Hindlimb muscle (tissue), 1 donor: ENCODE data around the gene INF2. TPM values are rescaled to one million over a fixed set of nuclear protein-coding genes. Genes with fewer than 3 reads are reported as not detected.
"Not testable (repeated sequence)": the region's sequence is repeated elsewhere in the genome, so short reads cannot be mapped to it uniquely, and the experiment has no call there.

ENCODE experiments used
- DNase-seq: peaks from one replicate; pipeline ENCODE4 v3.0.0-alpha.2; 2013
- polyA plus RNA-seq: library from polyadenylated mRNA; unstranded; fragments of 120-200 nt; gene quantifications from one replicate; pipeline ENCODE4 v1.2.1, GENCODE V29; 2013; ENCODE audit not compliant: insufficient read length

Gene INF2
- polyA plus RNA-seq, 1 donor, result 69.9 TPM

- no peak for DNase-seq
These were observed 31.7 kb upstream of the INF2 start for GRCh38 chr14:104657563-104658324.

- DNase-seq, result no peak
These were observed 31.1 kb upstream of the INF2 start for GRCh38 chr14:104658325-104658712.

- DNase-seq, result no peak
These were observed 30.3 kb upstream of the INF2 start for GRCh38 chr14:104659146-104659545.

- no peak for DNase-seq
These were observed 29.5 kb upstream of the INF2 start for GRCh38 chr14:104659764-104660523.

- no peak for DNase-seq
These were observed 28.8 kb upstream of the INF2 start for GRCh38 chr14:104660597-104660996.

GRCh38 chr14:104661086-104661485 is 28.3 kb upstream of the INF2 start:
- no peak for DNase-seq

- DNase-seq, result not testable (repeated sequence)
These were observed 27.8 kb upstream of the INF2 start for GRCh38 chr14:104661528-104662157.

- DNase-seq, result not testable (repeated sequence)
These were observed 26.9 kb upstream of the INF2 start for GRCh38 chr14:104662472-104662871.

GRCh38 chr14:104664107-104664506 is 25.3 kb upstream of the INF2 start:
- DNase-seq, result no peak

- no peak for DNase-seq
These were observed 24.8 kb upstream of the INF2 start for GRCh38 chr14:104664588-104664987.

GRCh38 chr14:104665114-104665656 is 24.2 kb upstream of the INF2 start:
- no peak for DNase-seq

- no peak for DNase-seq
These were observed 23.5 kb upstream of the INF2 start for GRCh38 chr14:104665657-104666522.

GRCh38 chr14:104666523-104666895 is 22.9 kb upstream of the INF2 start:
- not testable (repeated sequence) for DNase-seq

- DNase-seq, result no peak
These were observed 22.4 kb upstream of the INF2 start for GRCh38 chr14:104666981-104667380.

- no peak for DNase-seq
These were observed 19.7 kb upstream of the INF2 start for GRCh38 chr14:104669697-104670096.

- DNase-seq, result not testable (repeated sequence)
These were observed 18.0 kb upstream of the INF2 start for GRCh38 chr14:104671330-104671977.

GRCh38 chr14:104672119-104672518 is 17.3 kb upstream of the INF2 start:
- not testable (repeated sequence) for DNase-seq

- DNase-seq, result no peak
These were observed 15.9 kb upstream of the INF2 start for GRCh38 chr14:104673481-104673880.

GRCh38 chr14:104675447-104675846 is 14.0 kb upstream of the INF2 start:
- DNase-seq, result no peak

GRCh38 chr14:104676130-104676693 is 13.2 kb upstream of the INF2 start:
- DNase-seq, result no peak
